ENCODE measurements around the gene TMEM140.
"Not testable (repeated sequence)": the region's sequence is repeated elsewhere in the genome, so short reads cannot be mapped to it uniquely, and the experiment has no call there.

DNA sequence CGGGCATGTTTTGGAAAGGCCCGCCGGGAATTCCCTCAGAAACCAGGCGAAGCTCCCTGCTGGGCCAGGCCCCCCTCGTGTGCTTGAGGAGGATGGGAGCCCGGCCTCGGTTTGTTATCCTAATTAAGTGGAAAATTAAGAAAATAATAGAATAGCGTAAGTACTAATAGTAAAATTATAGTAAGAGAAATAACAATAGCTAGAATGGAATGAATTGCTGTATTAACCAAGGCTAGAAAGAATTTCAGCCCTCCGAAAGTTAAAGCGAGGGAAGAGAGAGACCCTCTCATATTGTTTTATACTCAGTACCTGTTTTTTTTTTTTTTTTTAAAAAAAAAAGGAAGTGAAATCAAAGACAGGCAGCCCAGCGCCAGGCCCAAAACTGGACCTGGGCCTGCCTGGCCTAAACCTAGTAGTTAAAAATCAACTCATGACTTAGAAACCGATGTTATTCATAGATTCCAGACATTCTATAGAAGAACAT lies 23.2 kb downstream of the TMEM140 start:
- not testable (repeated sequence) for TF ChIP-seq POLR2A (IDR thresholded peaks at IDR 0.05)
- TF ChIP-seq, protein P1, sequence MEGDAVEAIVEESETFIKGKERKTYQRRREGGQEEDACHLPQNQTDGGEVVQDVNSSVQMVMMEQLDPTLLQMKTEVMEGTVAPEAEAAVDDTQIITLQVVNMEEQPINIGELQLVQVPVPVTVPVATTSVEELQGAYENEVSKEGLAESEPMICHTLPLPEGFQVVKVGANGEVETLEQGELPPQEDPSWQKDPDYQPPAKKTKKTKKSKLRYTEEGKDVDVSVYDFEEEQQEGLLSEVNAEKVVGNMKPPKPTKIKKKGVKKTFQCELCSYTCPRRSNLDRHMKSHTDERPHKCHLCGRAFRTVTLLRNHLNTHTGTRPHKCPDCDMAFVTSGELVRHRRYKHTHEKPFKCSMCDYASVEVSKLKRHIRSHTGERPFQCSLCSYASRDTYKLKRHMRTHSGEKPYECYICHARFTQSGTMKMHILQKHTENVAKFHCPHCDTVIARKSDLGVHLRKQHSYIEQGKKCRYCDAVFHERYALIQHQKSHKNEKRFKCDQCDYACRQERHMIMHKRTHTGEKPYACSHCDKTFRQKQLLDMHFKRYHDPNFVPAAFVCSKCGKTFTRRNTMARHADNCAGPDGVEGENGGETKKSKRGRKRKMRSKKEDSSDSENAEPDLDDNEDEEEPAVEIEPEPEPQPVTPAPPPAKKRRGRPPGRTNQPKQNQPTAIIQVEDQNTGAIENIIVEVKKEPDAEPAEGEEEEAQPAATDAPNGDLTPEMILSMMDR (IDR thresholded peaks at IDR 0.05) = not testable (repeated sequence)
